GM10266 (cell line): ENCODE results near the gene DNAI4.
"Not testable (repeated sequence)": the region's sequence is repeated elsewhere in the genome, so short reads cannot be mapped to it uniquely, and the experiment has no call there.

Source experiments
- DNase-seq: peaks from one replicate; pipeline ENCODE4 v3.0.0; 2012; ENCODE audit errors: extremely low spot score
- CTCF ChIP-seq: IDR thresholded peaks from 2 replicates; pipeline ENCODE4 v1.5.1; 2012; ENCODE audit warnings: mild to moderate bottlenecking, low read depth; ENCODE audit not compliant: control insufficient read depth, insufficient read depth; ENCODE audit errors: missing control alignments

Gene DNAI4

GRCh38 chr1:66833112-66833511 lies 91.5 kb downstream of the DNAI4 start:
- DNase-seq: no peak
- no peak for TF ChIP-seq CTCF

- TF ChIP-seq CTCF: no peak
- DNase-seq: no peak
Measured at GRCh38 chr1:66831529-66832239, 93.0 kb downstream of the DNAI4 start.

- DNase-seq: no peak
- no peak for TF ChIP-seq CTCF
Measured at GRCh38 chr1:66824771-66825170, 99.9 kb downstream of the DNAI4 start.

- DNase-seq: no peak
- TF ChIP-seq CTCF: no peak
Measured at GRCh38 chr1:66809736-66810326, 114.8 kb downstream of the DNAI4 start.

- no peak for TF ChIP-seq CTCF
- DNase-seq: no peak
Measured at GRCh38 chr1:66809245-66809644, 115.4 kb downstream of the DNAI4 start.

GRCh38 chr1:66795839-66796238 lies 128.8 kb downstream of the DNAI4 start:
- not testable (repeated sequence) for DNase-seq

- no peak for DNase-seq
- no peak for TF ChIP-seq CTCF
Measured at GRCh38 chr1:66791621-66792610, 132.7 kb downstream of the DNAI4 start.
